Astrocyte of the spinal cord (primary cell): ENCODE measurements around the gene GRID2.
"Not testable (repeated sequence)": the region's sequence is repeated elsewhere in the genome, so short reads cannot be mapped to it uniquely, and the experiment has no call there.

ENCODE experiments used
- DNase-seq: peaks from one replicate; pipeline ENCODE4 v3.0.0; 2011; ENCODE audit warnings: low read depth, low spot score
- H3K4me3 ChIP-seq: 2 replicates; pipeline ENCODE4 v1.5.1; 2011; ENCODE audit warnings: low read depth, mild to moderate bottlenecking, low read length, moderate library complexity
- CTCF ChIP-seq: IDR thresholded peaks from 2 replicates; pipeline ENCODE4 v1.5.1; 2012; ENCODE audit warnings: low read depth, mild to moderate bottlenecking, low read length, inconsistent platforms
- in situ Hi-C: cut with HindIII; loops from 2 replicates; pipeline ENCODE4 v1.10.0; 2017; ENCODE audit warnings: low sequenced_read_pairs

The GRID2 gene

GRCh38 chr4:93359586-93359985, 1055.8 kb downstream of the GRID2 start:
- no peak for DNase-seq
- TF ChIP-seq CTCF, result no peak
- H3K4me3 ChIP-seq, result no peak overlapping the region
- in situ Hi-C loops, result no loop called here

- in situ Hi-C loops, DNase-seq: not testable (repeated sequence)
These were observed 1062.5 kb downstream of the GRID2 start for GRCh38 chr4:93366169-93366755.

DNA sequence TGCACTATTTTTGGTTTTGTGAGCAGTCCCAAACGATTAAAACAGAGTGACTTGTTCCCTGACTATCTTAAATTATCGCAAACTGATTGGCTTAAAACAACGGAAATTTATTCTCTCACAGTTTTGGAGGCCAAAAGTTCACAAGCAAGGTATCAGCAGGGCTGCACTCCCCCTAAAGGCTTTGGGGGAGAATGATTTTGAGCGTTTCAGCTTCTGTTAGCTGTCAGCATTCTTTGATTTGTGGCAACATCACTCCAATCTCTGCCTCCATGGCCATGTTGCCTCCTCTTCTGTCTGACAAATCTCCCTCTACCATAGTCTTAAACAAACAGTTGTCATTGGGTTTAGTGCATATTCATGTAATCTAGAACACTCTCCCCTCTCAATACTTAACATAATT, 1065.2 kb downstream of the GRID2 start:
- no peak for DNase-seq
- in situ Hi-C loops, result no loop called here
- TF ChIP-seq CTCF, result no peak
- no peak overlapping the region for H3K4me3 ChIP-seq

More at GRCh38 chr4:93366169-93366755, 1062.5 kb downstream of the GRID2 start:
- not testable (repeated sequence) for H3K4me3 ChIP-seq

- no peak overlapping the region for H3K4me3 ChIP-seq
- in situ Hi-C loops, result no loop called here
- no peak for DNase-seq
- no peak for TF ChIP-seq CTCF
These were observed 1066.5 kb downstream of the GRID2 start for GRCh38 chr4:93370256-93370655.

GRCh38 chr4:93373893-93374860, 1070.4 kb downstream of the GRID2 start:
- DNase-seq, result no peak
- in situ Hi-C loops, result no loop called here
- H3K4me3 ChIP-seq, result no peak overlapping the region
- TF ChIP-seq CTCF, result no peak

DNA sequence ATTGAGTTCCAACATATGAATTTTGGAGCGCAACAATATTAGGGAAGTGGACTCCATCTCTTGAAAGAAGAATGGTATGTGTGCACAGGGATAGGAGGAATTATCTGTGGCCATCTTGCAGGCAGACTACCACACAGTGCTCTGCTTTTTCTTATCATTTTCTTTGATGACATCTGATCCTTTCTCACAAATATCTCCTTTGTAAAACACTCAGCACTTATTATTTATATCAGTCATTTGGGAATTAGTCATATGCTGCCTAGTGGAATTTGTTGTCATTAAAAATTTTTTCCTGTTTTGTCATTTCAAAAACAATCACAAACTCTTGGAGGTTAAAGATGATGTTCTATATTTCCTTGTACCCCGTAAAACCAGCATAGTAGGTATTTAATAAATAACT, 1080.5 kb downstream of the GRID2 start:
- in situ Hi-C loops, result no loop called here
- peak; percentile 11 for DNase-seq
- no peak overlapping the region for H3K4me3 ChIP-seq
- no peak for TF ChIP-seq CTCF

DNA sequence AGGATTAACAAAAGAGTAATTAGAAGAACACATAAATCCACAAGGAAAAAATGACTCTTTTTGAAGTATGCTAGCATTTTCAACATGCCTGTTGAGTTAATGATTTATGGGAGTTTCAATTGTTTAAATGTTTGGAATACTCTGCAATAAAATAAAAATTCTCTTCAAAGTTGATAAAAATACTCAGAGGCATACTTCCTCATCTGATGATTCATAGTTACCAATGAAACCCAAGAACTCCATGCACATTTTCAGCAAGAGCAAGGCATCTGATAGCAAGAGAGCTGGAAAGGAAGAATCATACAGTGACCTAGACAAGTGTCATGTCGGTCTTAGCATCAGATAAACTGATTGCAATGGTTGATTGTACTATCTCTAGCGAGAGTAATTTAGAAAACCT, 1081.1 kb downstream of the GRID2 start:
- in situ Hi-C loops, result no loop called here
- TF ChIP-seq CTCF, result no peak
- no peak overlapping the region for H3K4me3 ChIP-seq
- peak; percentile 49 for DNase-seq
